Measurements from ENCODE around the gene PIR. TPM values are rescaled to one million over a fixed set of nuclear protein-coding genes. Genes with fewer than 3 reads are reported as not detected.

The PIR gene
- polyA plus RNA-seq, 1 donor = 5.6 TPM

GRCh38 chrX:15492469-15492868 lies 664 bp downstream of the PIR start:
- no peak for DNase-seq

GRCh38 chrX:15483891-15484290 lies 9.2 kb downstream of the PIR start:
- DNase-seq = no peak

GRCh38 chrX:15475486-15475885 lies 17.6 kb downstream of the PIR start:
- no peak for DNase-seq

- DNase-seq = no peak
These were observed 18.1 kb downstream of the PIR start for GRCh38 chrX:15475021-15475420.

GRCh38 chrX:15474028-15474427 lies 19.1 kb downstream of the PIR start:
- DNase-seq = no peak

- no peak for DNase-seq
These were observed 20.6 kb downstream of the PIR start for GRCh38 chrX:15472531-15472930.

- DNase-seq = peak; percentile 51
These were observed 22.1 kb downstream of the PIR start for GRCh38 chrX:15471028-15471427.

GRCh38 chrX:15469613-15470012 lies 23.5 kb downstream of the PIR start:
- no peak for DNase-seq

GRCh38 chrX:15468036-15468435 lies 25.1 kb downstream of the PIR start:
- DNase-seq = peak; percentile 20

GRCh38 chrX:15465896-15466651 lies 27.1 kb downstream of the PIR start:
- no peak for DNase-seq

GRCh38 chrX:15465347-15465746 lies 27.8 kb downstream of the PIR start:
- no peak for DNase-seq

- no peak for DNase-seq
These were observed 28.4 kb downstream of the PIR start for GRCh38 chrX:15464704-15465103.

GRCh38 chrX:15451913-15452312 lies 41.2 kb downstream of the PIR start:
- no peak for DNase-seq

- no peak for DNase-seq
These were observed 45.0 kb downstream of the PIR start for GRCh38 chrX:15448010-15448639.

- no peak for DNase-seq
These were observed 51.7 kb downstream of the PIR start for GRCh38 chrX:15441464-15441863.

GRCh38 chrX:15438332-15438731 lies 54.8 kb downstream of the PIR start:
- no peak for DNase-seq

GRCh38 chrX:15437724-15438123 lies 55.4 kb downstream of the PIR start:
- no peak for DNase-seq

GRCh38 chrX:15435836-15436619 lies 57.1 kb downstream of the PIR start:
- no peak for DNase-seq

GRCh38 chrX:15434205-15434604 lies 58.9 kb downstream of the PIR start:
- no peak for DNase-seq

GRCh38 chrX:15430584-15430983 lies 62.5 kb downstream of the PIR start:
- no peak for DNase-seq

GRCh38 chrX:15430076-15430475 lies 63.1 kb downstream of the PIR start:
- no peak for DNase-seq

- no peak for DNase-seq
These were observed 68.1 kb downstream of the PIR start for GRCh38 chrX:15425024-15425423.

GRCh38 chrX:15418707-15419181 lies 74.4 kb downstream of the PIR start:
- no peak for DNase-seq
